Measurements from ENCODE around the gene CHCHD6. TPM values are rescaled to one million over a fixed set of nuclear protein-coding genes. Genes with fewer than 3 reads are reported as not detected.

CHCHD6 gene
- polyA plus RNA-seq, 1 donor from 2014 or later, result 102 TPM

DNA sequence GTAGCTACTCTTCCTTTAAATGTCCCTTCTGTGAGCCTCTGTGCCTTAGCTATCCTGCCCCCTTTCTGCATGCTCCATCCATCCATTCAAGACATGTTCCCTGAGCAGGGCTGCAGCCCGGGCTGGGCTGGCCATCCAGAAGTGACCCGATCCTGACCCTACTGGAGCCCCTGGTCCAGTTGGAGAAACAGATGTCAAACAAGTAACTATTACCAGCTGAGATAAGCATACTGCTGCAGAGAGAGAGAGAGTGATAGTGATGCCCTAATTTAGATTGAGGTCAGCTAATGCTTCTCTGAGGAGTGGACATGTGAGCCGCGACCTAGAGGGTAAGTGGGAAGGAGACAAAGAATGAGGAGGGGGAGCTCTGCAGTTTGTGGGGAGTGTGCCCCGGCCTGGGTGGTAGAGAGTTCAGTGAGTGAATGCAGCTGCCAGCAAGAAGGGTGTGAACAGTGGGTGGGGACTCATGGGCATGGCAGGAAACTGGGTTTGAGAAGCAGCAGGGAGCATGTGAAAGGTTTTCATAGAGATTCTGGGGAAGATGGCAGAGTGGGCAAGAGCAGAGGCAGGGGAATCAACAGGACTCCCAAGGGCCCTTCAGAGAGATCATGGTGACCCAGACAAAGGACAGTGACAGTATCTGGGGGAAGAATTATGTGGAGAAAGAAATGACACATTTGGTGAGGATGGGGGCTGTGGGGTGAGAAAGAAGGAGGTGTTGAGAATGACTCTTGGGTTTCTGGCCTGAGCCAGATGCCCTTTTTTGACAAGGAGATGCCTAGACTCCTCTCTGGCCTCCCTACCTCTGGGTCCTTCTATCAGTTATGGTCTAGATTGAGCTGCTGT lies 44.9 kb downstream of the CHCHD6 start:
- H3K27me3 ChIP-seq (ENCODE audit: insufficient read depth, low read depth, low read length), result no peaks in the 10 kb centered on the region
- H3K79me2 ChIP-seq (replicated peaks; ENCODE audit: insufficient read depth, low read length), result no peaks in the 10 kb centered on the region
- no peak overlapping the region for H3K4me3 ChIP-seq (ENCODE audit: low read length)
- H3K9me3 ChIP-seq (ENCODE audit: low read length), result no peaks in the 10 kb centered on the region
- no peaks in the 10 kb centered on the region for H3K36me3 ChIP-seq (ENCODE audit: insufficient read depth, low read length)
- no peak overlapping the region for H3K9ac ChIP-seq (ENCODE audit: low read length)
- H4K20me1 ChIP-seq (ENCODE audit: insufficient read depth), result no peaks in the 10 kb centered on the region
- H3K27ac ChIP-seq (ENCODE audit: low read length), result no peak overlapping the region
- H3F3A ChIP-seq (ENCODE audit: insufficient read depth, low read length, poor library complexity, severe bottlenecking), result no peaks in the 10 kb centered on the region
- H3K9me2 ChIP-seq (ENCODE audit: insufficient read depth, low read length), result no peaks in the 10 kb centered on the region
- TF ChIP-seq, protein P1, sequence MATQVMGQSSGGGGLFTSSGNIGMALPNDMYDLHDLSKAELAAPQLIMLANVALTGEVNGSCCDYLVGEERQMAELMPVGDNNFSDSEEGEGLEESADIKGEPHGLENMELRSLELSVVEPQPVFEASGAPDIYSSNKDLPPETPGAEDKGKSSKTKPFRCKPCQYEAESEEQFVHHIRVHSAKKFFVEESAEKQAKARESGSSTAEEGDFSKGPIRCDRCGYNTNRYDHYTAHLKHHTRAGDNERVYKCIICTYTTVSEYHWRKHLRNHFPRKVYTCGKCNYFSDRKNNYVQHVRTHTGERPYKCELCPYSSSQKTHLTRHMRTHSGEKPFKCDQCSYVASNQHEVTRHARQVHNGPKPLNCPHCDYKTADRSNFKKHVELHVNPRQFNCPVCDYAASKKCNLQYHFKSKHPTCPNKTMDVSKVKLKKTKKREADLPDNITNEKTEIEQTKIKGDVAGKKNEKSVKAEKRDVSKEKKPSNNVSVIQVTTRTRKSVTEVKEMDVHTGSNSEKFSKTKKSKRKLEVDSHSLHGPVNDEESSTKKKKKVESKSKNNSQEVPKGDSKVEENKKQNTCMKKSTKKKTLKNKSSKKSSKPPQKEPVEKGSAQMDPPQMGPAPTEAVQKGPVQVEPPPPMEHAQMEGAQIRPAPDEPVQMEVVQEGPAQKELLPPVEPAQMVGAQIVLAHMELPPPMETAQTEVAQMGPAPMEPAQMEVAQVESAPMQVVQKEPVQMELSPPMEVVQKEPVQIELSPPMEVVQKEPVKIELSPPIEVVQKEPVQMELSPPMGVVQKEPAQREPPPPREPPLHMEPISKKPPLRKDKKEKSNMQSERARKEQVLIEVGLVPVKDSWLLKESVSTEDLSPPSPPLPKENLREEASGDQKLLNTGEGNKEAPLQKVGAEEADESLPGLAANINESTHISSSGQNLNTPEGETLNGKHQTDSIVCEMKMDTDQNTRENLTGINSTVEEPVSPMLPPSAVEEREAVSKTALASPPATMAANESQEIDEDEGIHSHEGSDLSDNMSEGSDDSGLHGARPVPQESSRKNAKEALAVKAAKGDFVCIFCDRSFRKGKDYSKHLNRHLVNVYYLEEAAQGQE (IDR thresholded peaks at IDR 0.05; ENCODE audit: borderline replicate concordance), result no peak
- TF ChIP-seq EZH2 (IDR thresholded peaks at IDR 0.05; ENCODE audit: borderline replicate concordance, insufficient read depth, low read length, poor library complexity, severe bottlenecking) (no peak), POLR2AphosphoS5 (IDR thresholded peaks at IDR 0.05) (no peak), EP300 (conservative IDR thresholded peaks at IDR 0.05; ENCODE audit: poor library complexity, severe bottlenecking) (no peak), TAF1 (IDR thresholded peaks at IDR 0.05; ENCODE audit: low read depth) (no peak), CTCF (IDR thresholded peaks at IDR 0.05; ENCODE audit: poor library complexity, severe bottlenecking) (no peak), RAD21 (conservative IDR thresholded peaks at IDR 0.05) (no peak)
- no peak overlapping the region for H3K4me2 ChIP-seq (ENCODE audit: low read length)
- H2AFZ ChIP-seq (ENCODE audit: low read depth, low read length), result no peak overlapping the region

DNA sequence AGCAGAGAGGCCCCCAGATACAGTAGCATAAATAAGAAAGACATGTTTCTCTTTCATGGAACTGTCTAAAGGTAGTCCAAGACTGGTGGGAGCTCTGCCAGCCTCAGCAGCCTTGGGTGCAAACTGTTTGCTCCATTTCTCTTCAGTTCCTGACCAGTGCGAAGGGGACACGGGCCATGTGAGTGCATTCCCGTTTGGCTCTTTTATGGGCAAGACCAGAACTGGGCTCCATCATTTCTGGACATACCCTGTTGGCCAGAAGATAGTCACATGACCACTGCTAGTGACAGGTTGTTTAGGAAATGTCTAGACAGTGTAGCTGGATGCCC lies 45.5 kb downstream of the CHCHD6 start:
- Histone ChIP-seq H3K4me3 (ENCODE audit: low read length) (no peak overlapping the region), H3K9ac (ENCODE audit: low read length) (no peak overlapping the region), H3K4me2 (ENCODE audit: low read length) (no peak overlapping the region), H3F3A (ENCODE audit: insufficient read depth, low read length, poor library complexity, severe bottlenecking) (no peaks in the 10 kb centered on the region), H3K27me3 (ENCODE audit: insufficient read depth, low read depth, low read length) (no peaks in the 10 kb centered on the region), H3K36me3 (ENCODE audit: insufficient read depth, low read length) (no peaks in the 10 kb centered on the region), H3K27ac (ENCODE audit: low read length) (no peak overlapping the region), H4K20me1 (ENCODE audit: insufficient read depth) (no peaks in the 10 kb centered on the region), H2AFZ (ENCODE audit: low read depth, low read length) (no peak overlapping the region), H3K79me2 (replicated peaks; ENCODE audit: insufficient read depth, low read length) (no peaks in the 10 kb centered on the region), H3K9me3 (ENCODE audit: low read length) (no peaks in the 10 kb centered on the region), H3K9me2 (ENCODE audit: insufficient read depth, low read length) (no peaks in the 10 kb centered on the region)
- TF ChIP-seq RAD21 (conservative IDR thresholded peaks at IDR 0.05) (no peak), SMC3 (conservative IDR thresholded peaks at IDR 0.05; ENCODE audit: poor library complexity) (no peak), CTCF (IDR thresholded peaks at IDR 0.05; ENCODE audit: poor library complexity, severe bottlenecking) (no peak), POLR2AphosphoS5 (IDR thresholded peaks at IDR 0.05) (no peak), EP300 (conservative IDR thresholded peaks at IDR 0.05; ENCODE audit: poor library complexity, severe bottlenecking) (no peak), MXI1 (conservative IDR thresholded peaks at IDR 0.05; ENCODE audit: poor library complexity, severe bottlenecking) (no peak), TAF1 (IDR thresholded peaks at IDR 0.05; ENCODE audit: low read depth) (no peak)

Data from neural cell (in vitro differentiated cells).